HepG2 (cell line): ENCODE data around the gene TMEM167B. TPM values are rescaled to one million over a fixed set of nuclear protein-coding genes. Genes with fewer than 3 reads are reported as not detected.

Experiments used
- E2F5 ChIP-seq: sonication (generic); formaldehyde crosslinking; conservative IDR thresholded peaks from 2 replicates; pipeline ENCODE4 v1.4.0; 2020; ENCODE audit warnings: missing genetic modification reagents
- HNF4G ChIP-seq, 2 experiments: sonication (generic) in 1 of 2; formaldehyde crosslinking in 1 of 2; IDR thresholded peaks; 2 replicates each; pipeline versions ENCODE4 v1.4.0 to v1.6.1; 2011 to 2020; ENCODE audit warnings: borderline replicate concordance in 2 of 2, low read depth in 2 of 2, mild to moderate bottlenecking in 2 of 2, low read length in 1 of 2, missing genetic modification reagents in 1 of 2, moderate library complexity in 1 of 2
- ISX ChIP-seq: sonication (generic); formaldehyde crosslinking; conservative IDR thresholded peaks from 2 replicates; pipeline ENCODE4 v1.5.0; 2020; ENCODE audit warnings: missing genetic modification reagents
- MED13 ChIP-seq: sonication (generic); formaldehyde crosslinking; IDR thresholded peaks from 2 replicates; pipeline ENCODE4 v1.5.0; 2020; ENCODE audit warnings: missing genetic modification reagents
- MTA1 ChIP-seq: sonication (generic); formaldehyde crosslinking; IDR thresholded peaks from 2 replicates; pipeline ENCODE4 v1.4.0; 2020; ENCODE audit warnings: missing genetic modification reagents, mild to moderate bottlenecking, borderline replicate concordance
- NCOA1 ChIP-seq: sonication (generic); formaldehyde crosslinking; IDR thresholded peaks from 2 replicates; pipeline ENCODE4 v1.9.0; 2021; ENCODE audit warnings: missing genetic modification reagents
- NFATC3 ChIP-seq: sonication (generic); formaldehyde crosslinking; IDR thresholded peaks from 2 replicates; pipeline ENCODE4 v1.5.1; 2020; ENCODE audit warnings: mild to moderate bottlenecking, missing genetic modification reagents
- NFE2L1 ChIP-seq: sonication (generic); formaldehyde crosslinking; IDR thresholded peaks from 2 replicates; pipeline ENCODE4 v1.4.0; 2020; ENCODE audit warnings: missing genetic modification reagents, mild to moderate bottlenecking, borderline replicate concordance
- PHF5A ChIP-seq: IDR thresholded peaks from one replicate; pipeline ENCODE4 v1.6.1; 2018; ENCODE audit warnings: low read depth, missing genetic modification reagents; ENCODE audit not compliant: unreplicated experiment
- PHF8 ChIP-seq: sonication (generic); formaldehyde crosslinking; IDR thresholded peaks from 2 replicates; pipeline ENCODE4 v1.5.0; 2020; ENCODE audit warnings: missing genetic modification reagents
- RELA ChIP-seq: sonication (generic); formaldehyde crosslinking; IDR thresholded peaks from 2 replicates; pipeline ENCODE4 v1.4.0; 2020; ENCODE audit warnings: missing genetic modification reagents
- SKIL ChIP-seq: sonication (generic); formaldehyde crosslinking; IDR thresholded peaks from 2 replicates; pipeline ENCODE4 v1.8.0; 2022; ENCODE audit warnings: missing genetic modification reagents, mild to moderate bottlenecking, moderate library complexity, borderline replicate concordance
- THAP9 ChIP-seq: sonication (generic); formaldehyde crosslinking; IDR thresholded peaks from 2 replicates; pipeline ENCODE4; 2020; ENCODE audit warnings: missing genetic modification reagents, mild to moderate bottlenecking, borderline replicate concordance
- U2AF1 ChIP-seq: fragments of 200-400 bp; formaldehyde crosslinking; optimal IDR thresholded peaks from 2 replicates; pipeline ENCODE3; 2017; ENCODE audit warnings: mild to moderate bottlenecking, low read depth, low read length
- ZNF30 ChIP-seq: sonication (generic); formaldehyde crosslinking; IDR thresholded peaks from 2 replicates; pipeline ENCODE4 v1.5.0; 2020; ENCODE audit warnings: mild to moderate bottlenecking, missing genetic modification reagents
- ZNF414 ChIP-seq: sonication (generic); formaldehyde crosslinking; IDR thresholded peaks from 2 replicates; pipeline ENCODE4 v1.5.0; 2020; ENCODE audit warnings: missing genetic modification reagents
- ZNF597 ChIP-seq: sonication (generic); formaldehyde crosslinking; IDR thresholded peaks from 2 replicates; pipeline ENCODE4 v1.5.0; 2020; ENCODE audit warnings: missing genetic modification reagents
- ZNF749 ChIP-seq: sonication (generic); formaldehyde crosslinking; IDR thresholded peaks from 2 replicates; pipeline ENCODE4 v1.8.0; 2022; ENCODE audit warnings: mild to moderate bottlenecking, missing genetic modification reagents, moderate library complexity, borderline replicate concordance
- ZNF773 ChIP-seq: sonication (generic); formaldehyde crosslinking; IDR thresholded peaks from 2 replicates; pipeline ENCODE4 v1.4.0; 2020; ENCODE audit warnings: missing genetic modification reagents, borderline replicate concordance
- ZSCAN12 ChIP-seq: sonication (generic); formaldehyde crosslinking; IDR thresholded peaks from 2 replicates; pipeline ENCODE4 v1.9.0; 2021; ENCODE audit warnings: mild to moderate bottlenecking, missing genetic modification reagents
- polyA plus RNA-seq, 8 experiments: library from polyadenylated mRNA; depleted of rRNA in 3 of 8; stranded (reverse) in 7 of 8; unstranded in 1 of 8; fragments of >200 nt; fragmentation: Illumina TruSeq in 4 of 8; extraction: Trizol in 4 of 8; gene quantifications; 2 replicates each; pipeline versions ENCODE4 v1.2.1 to v1.2.3, GENCODE V29; 2011 to 2016; ENCODE audit warnings: low read depth in 4 of 8, missing spikeins in 1 of 8, mixed read lengths in 1 of 8; ENCODE audit not compliant: insufficient read depth in 1 of 8
- total RNA-seq, 5 experiments: library from RNA; depleted of rRNA; stranded (reverse); fragments of >200 nt; fragmentation: Illumina TruSeq; extraction: Trizol; gene quantifications; 2 replicates each; pipeline ENCODE4 v1.2.3, GENCODE V29; 2016; ENCODE audit warnings: low read depth in 1 of 5

The TMEM167B gene
- total and polyA plus RNA-seq, 2 of the 13 experiments (the other 11 are each of a cell fraction or from before 2014, with no cell fraction given): 9.5 to 22.4 TPM

DNA sequence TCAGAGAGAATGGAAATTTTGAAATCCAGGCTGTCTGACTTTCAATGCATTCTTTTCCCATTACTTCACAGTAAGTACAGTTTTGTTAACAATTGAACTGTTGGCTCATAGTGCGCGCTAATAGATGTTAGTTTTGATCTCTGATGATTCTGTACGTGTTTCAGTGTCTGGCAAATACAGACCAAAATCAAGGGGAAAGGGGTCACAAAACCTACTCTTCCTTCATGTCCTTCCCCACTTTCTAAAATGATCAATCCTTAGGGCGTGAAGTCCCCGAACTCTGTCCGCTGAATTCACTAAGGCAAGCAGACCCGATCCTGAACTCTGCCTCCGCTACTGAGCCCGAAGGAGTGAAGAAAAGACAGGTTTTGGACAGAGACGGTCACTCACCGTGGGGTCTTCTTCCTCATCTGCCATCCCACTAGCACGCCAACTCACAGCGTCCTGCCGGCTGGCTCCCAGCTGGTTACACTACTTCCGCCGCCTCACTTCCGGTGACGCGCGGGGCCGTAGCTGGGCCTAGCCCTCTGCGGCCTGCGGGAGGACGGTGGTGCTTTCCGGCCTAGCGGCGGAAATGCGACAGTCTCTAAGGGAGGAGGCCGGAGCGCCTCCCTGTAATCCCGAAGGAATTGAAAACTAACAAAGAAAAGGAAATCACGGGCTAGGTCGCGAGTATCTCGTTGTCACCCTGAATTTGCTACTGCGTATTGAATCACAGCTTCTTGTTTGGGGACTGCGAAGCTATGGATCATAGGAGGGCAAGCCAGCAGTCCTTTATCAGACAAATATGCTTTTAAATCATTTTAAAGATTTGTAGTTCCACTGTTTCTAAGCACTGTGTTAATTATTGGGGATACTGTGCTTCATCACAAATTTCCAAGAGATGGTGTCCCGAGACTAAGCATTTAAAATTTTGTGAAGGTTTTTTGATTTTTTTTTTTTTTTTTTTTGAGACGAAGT, 14.8 kb upstream of the TMEM167B start, which contains the start of gene TAF13 (continued):
- TF ChIP-seq ZNF414 (CRISPR knock-in tag) (no peak), ZNF773 (CRISPR knock-in tag) (no peak), NFE2L1 (no peak), ZNF30 (CRISPR knock-in tag) (no peak), U2AF1 (no peak), NCOA1 (no peak), ISX (no peak), ZSCAN12 (no peak), NFATC3 (CRISPR knock-in tag) (0 out of 2 replicates have a peak, but pooled peaks have one; percentile 72), THAP9 (CRISPR knock-in tag) (peak; percentile 82; the same call in 1 of the 2 replicates), HNF4G (IDR thresholded peaks at IDR 0.05; ENCODE audit: borderline replicate concordance, low read depth, low read length) (no peak), HNF4G (CRISPR knock-in tag; IDR thresholded peaks at IDR 0.05; ENCODE audit: borderline replicate concordance, low read depth) (no peak), PHF8 (peak; percentile 95), SKIL (no peak), ZNF597 (CRISPR knock-in tag) (no peak), E2F5 (no peak; the same call in 1 of the 2 replicates), MTA1 (CRISPR knock-in tag) (no peak), RELA (CRISPR knock-in tag) (0 out of 2 replicates have a peak, but pooled peaks have one; percentile 73), MED13 (CRISPR knock-in tag) (no peak), ZNF749 (CRISPR knock-in tag) (no peak), PHF5A (no peak)
